Dermis microvascular lymphatic vessel endothelial cell (primary cell): Measurements from ENCODE around the gene PTCSC3. TPM values are rescaled to one million over a fixed set of nuclear protein-coding genes. Genes with fewer than 3 reads are reported as not detected.
"Not testable (repeated sequence)": the region's sequence is repeated elsewhere in the genome, so short reads cannot be mapped to it uniquely, and the experiment has no call there.

ENCODE experiments used
- DNase-seq, 2 donors: peaks; one replicate each; pipeline versions ENCODE4 v3.0.0 to v3.0.0-alpha.2; 2010; ENCODE audit warnings: low read depth in 2 of 2
- total RNA-seq: library from RNA; depleted of rRNA; stranded (reverse); fragments of >200 nt; gene quantifications from 2 replicates; pipeline ENCODE4 v1.2.1, GENCODE V29; 2014

Gene PTCSC3
- total RNA-seq, 1 donor from 2014 or later, result not detected

GRCh38 chr14:36174767-36175424 is 1.6 kb downstream of the PTCSC3 start:
- DNase-seq, result no peak

- no peak for DNase-seq
Observed at GRCh38 chr14:36173161-36173560, 3.4 kb downstream of the PTCSC3 start.

- no peak for DNase-seq
Observed at GRCh38 chr14:36171607-36172006, 4.9 kb downstream of the PTCSC3 start.

GRCh38 chr14:36167431-36167830 is 9.1 kb downstream of the PTCSC3 start:
- DNase-seq, result no peak

GRCh38 chr14:36163451-36163850 is 13.1 kb downstream of the PTCSC3 start:
- no peak for DNase-seq

- DNase-seq, result no peak
Observed at GRCh38 chr14:36162267-36162666, 14.3 kb downstream of the PTCSC3 start.

- DNase-seq, result no peak
Observed at GRCh38 chr14:36161776-36162175, 14.7 kb downstream of the PTCSC3 start.

- DNase-seq, result no peak
Observed at GRCh38 chr14:36151335-36151734, 25.2 kb downstream of the PTCSC3 start.

- no peak for DNase-seq
Observed at GRCh38 chr14:36134038-36134437, 42.5 kb downstream of the PTCSC3 start.

- no peak for DNase-seq
Observed at GRCh38 chr14:36132826-36133225, 43.7 kb downstream of the PTCSC3 start.

- no peak for DNase-seq
Observed at GRCh38 chr14:36130186-36130585, 46.3 kb downstream of the PTCSC3 start.

- DNase-seq, result no peak
Observed at GRCh38 chr14:36129181-36129580, 47.3 kb downstream of the PTCSC3 start.

- DNase-seq, result no peak
Observed at GRCh38 chr14:36113341-36113740, 63.2 kb downstream of the PTCSC3 start.

- DNase-seq, result no peak
Observed at GRCh38 chr14:36111822-36112583, 64.5 kb downstream of the PTCSC3 start.

GRCh38 chr14:36105401-36105800 is 71.1 kb downstream of the PTCSC3 start:
- DNase-seq, result no peak

GRCh38 chr14:36104258-36104657 is 72.3 kb downstream of the PTCSC3 start:
- DNase-seq, result not testable (repeated sequence)

- DNase-seq, result no peak
Observed at GRCh38 chr14:36099619-36100018, 76.9 kb downstream of the PTCSC3 start.

- DNase-seq, result no peak
Observed at GRCh38 chr14:36097356-36097755, 79.2 kb downstream of the PTCSC3 start.

- DNase-seq, result no peak
Observed at GRCh38 chr14:36096090-36096489, 80.4 kb downstream of the PTCSC3 start.

GRCh38 chr14:36094963-36095362 is 81.6 kb downstream of the PTCSC3 start:
- no peak for DNase-seq

- DNase-seq, result no peak
Observed at GRCh38 chr14:36091096-36091495, 85.4 kb downstream of the PTCSC3 start.

GRCh38 chr14:36087411-36087810 is 89.1 kb downstream of the PTCSC3 start:
- no peak for DNase-seq
